GM12878 (cell line): ENCODE measurements around the gene TANK. TPM values are rescaled to one million over a fixed set of nuclear protein-coding genes. Genes with fewer than 3 reads are reported as not detected.
A peak's percentile ranks its signal among the peaks of the same experiment; 100 is the strongest.

Source experiments
- ATAC-seq: fragments of 200-7000 bp; cut with Tn5 transposase; 3 replicates; pipeline ENCODE4 v1.9.1; 2020; ENCODE audit warnings: mild to moderate bottlenecking, moderate library complexity
- BruUV-seq: library from RNA; stranded (reverse); fragments of 400-500 nt; replicated peaks from 2 replicates; lab custom pipeline; 2021; lab: Mats Ljungman, UMichigan
- CTCF ChIA-PET: fragments of 300-600 bp; sonication (Branson Sonifier 250); formaldehyde crosslinking; extraction: SDS; loops from one replicate; lab custom pipeline; 2021; ENCODE audit warnings: inconsistent platforms; lab: Yijun Ruan, JAX
- POLR2A ChIA-PET: fragments of 350-600 bp; formaldehyde crosslinking; extraction: SDS; loops from one replicate; lab custom pipeline; 2021; ENCODE audit warnings: inconsistent platforms; lab: Charles Lee
- RAD21 ChIA-PET: fragments of 300-600 bp; sonication (Branson Sonifier 250); formaldehyde crosslinking; loops from one replicate; lab custom pipeline; 2023; ENCODE audit warnings: antibody characterized with exemption; ENCODE audit not compliant: unreplicated experiment; lab: Charles Lee
- SMC1A ChIA-PET: fragments of 300-600 bp; sonication (Branson Sonifier 250); formaldehyde crosslinking; loops from one replicate; lab custom pipeline; 2023; ENCODE audit not compliant: unreplicated experiment, uncharacterized antibody; lab: Charles Lee
- DNase-seq: peaks from one replicate; pipeline ENCODE4 v3.0.0-alpha.2; 2011; ENCODE audit warnings: low read depth, low spot score
- FAIRE-seq: peaks from 3 replicates; lab custom pipeline; 2011; peaks lifted over from hg19 to GRCh38; lab: Jason Lieb, UNC
- H2AFZ ChIP-seq: 2 replicates; pipeline ENCODE4 v1.6.0; 2011; ENCODE audit warnings: low read depth, low read length, control low read depth; ENCODE audit not compliant: control insufficient read depth
- H3K27ac ChIP-seq: 2 replicates; pipeline ENCODE4 v1.5.1; 2011; ENCODE audit warnings: control low read depth; ENCODE audit not compliant: control insufficient read depth, insufficient read depth
- H3K27me3 ChIP-seq, 2 experiments: replicated peaks in 1 of 2; 2 replicates each; pipeline versions ENCODE4 v1.6.0 to v1.6.1; 2011; ENCODE audit warnings: low read length in 1 of 2; ENCODE audit not compliant: control insufficient read depth in 2 of 2, insufficient read depth in 2 of 2
- H3K36me3 ChIP-seq, 2 experiments: 2 replicates each; pipeline ENCODE4 v1.5.1; 2011; ENCODE audit warnings: low read length in 1 of 2; ENCODE audit not compliant: control insufficient read depth in 2 of 2, insufficient read depth in 2 of 2
- H3K4me1 ChIP-seq: 2 replicates; pipeline ENCODE4 v1.6.1; 2011; ENCODE audit warnings: mild to moderate bottlenecking, low read length, moderate library complexity, mixed read lengths; ENCODE audit not compliant: control insufficient read depth, insufficient read depth
- H3K4me2 ChIP-seq: 2 replicates; pipeline ENCODE4 v1.6.0; 2011; ENCODE audit warnings: control low read depth; ENCODE audit not compliant: control insufficient read depth, insufficient read depth
- H3K4me3 ChIP-seq: fragments of 200-600 bp; sonication (generic); 2 replicates; pipeline ENCODE4 v1.5.1; 2016
- H3K79me2 ChIP-seq: 2 replicates; pipeline ENCODE4 v1.6.0; 2011; ENCODE audit warnings: low read length; ENCODE audit not compliant: control insufficient read depth, insufficient read depth
- H3K9ac ChIP-seq: 2 replicates; pipeline ENCODE4 v1.8.0; 2011; ENCODE audit warnings: low read length, control low read depth, mixed read lengths; ENCODE audit not compliant: control insufficient read depth, insufficient read depth
- H3K9me3 ChIP-seq: replicated peaks from 3 replicates; pipeline ENCODE4 v1.5.1; 2011; ENCODE audit warnings: mild to moderate bottlenecking, low read length; ENCODE audit not compliant: control insufficient read depth, insufficient read depth
- H4K20me1 ChIP-seq: 2 replicates; pipeline ENCODE4 v1.6.0; 2011; ENCODE audit not compliant: control insufficient read depth, insufficient read depth
- BCL11A ChIP-seq: IDR thresholded peaks from 2 replicates; pipeline ENCODE4 v1.6.1; 2011; ENCODE audit warnings: low read depth, low read length
- IKZF1 ChIP-seq: fragments of 450-650 bp; conservative IDR thresholded peaks from 2 replicates; pipeline ENCODE4 v1.6.1; 2017; ENCODE audit warnings: antibody characterized with exemption, mild to moderate bottlenecking
- IKZF2 ChIP-seq, 2 experiments: fragments of 450-650 bp; IDR thresholded peaks; 2 replicates each; pipeline ENCODE4 v1.6.1; 2017; ENCODE audit warnings: mild to moderate bottlenecking in 2 of 2, moderate library complexity in 2 of 2
- POLR2AphosphoS2 ChIP-seq: IDR thresholded peaks from 2 replicates; pipeline ENCODE4 v1.6.1; 2011; ENCODE audit warnings: low read depth, mild to moderate bottlenecking, low read length, improper control_type of control experiment, moderate library complexity
- PRDM15 ChIP-seq: fragments of 450-650 bp; formaldehyde crosslinking; IDR thresholded peaks from 2 replicates; pipeline ENCODE4 v1.4.0; 2020; ENCODE audit warnings: mild to moderate bottlenecking, moderate library complexity
- SPI1 ChIP-seq: IDR thresholded peaks from 2 replicates; pipeline ENCODE4 v1.6.1; 2011; ENCODE audit warnings: low read depth, mild to moderate bottlenecking, low read length, moderate library complexity, borderline replicate concordance; ENCODE audit not compliant: insufficient read depth
- WGBS: methylation state at CpG from one replicate; pipeline ENCODE4 v1.1.6; 2016; ENCODE audit warnings: low lambda C conversion rate; ENCODE audit not compliant: insufficient replicate concordance, insufficient coverage; ENCODE audit errors: missing lambda C conversion rate; 5-methylcytosine and 5-hydroxymethylcytosine counted together
- in situ Hi-C: fragments of 300-500 bp; cut with MboI; formaldehyde crosslinking; loops from 9 replicates; pipeline ENCODE4 v1.14.3; 2018; ENCODE audit warnings: mixed read lengths
- intact Hi-C: fragments of 100-400 bp; cut with micrococcal nuclease; formaldehyde crosslinking; loops from one replicate; pipeline ENCODE4 v1.14.2; 2022; ENCODE audit not compliant: unreplicated experiment
- polyA plus RNA-seq, 11 experiments: library from polyadenylated mRNA; depleted of rRNA in 4 of 11; unstranded in 6 of 11; stranded (reverse) in 5 of 11; fragments of >200 nt; fragmentation: Nextera tagmentation in 4 of 11; fragmentation: Illumina TruSeq in 1 of 11; extraction: Ambion mirVana in 4 of 11; extraction: Trizol in 1 of 11; gene quantifications; 1 replicate in 1 of 11; 2 replicates in 10 of 11; pipeline versions ENCODE4 v1.2.1 to v1.2.3, GENCODE V29; 2011 to 2016; ENCODE audit warnings: inconsistent platforms in 2 of 11, missing spikeins in 2 of 11, low read depth in 1 of 11
- total RNA-seq, 4 experiments: library from RNA; depleted of rRNA in 3 of 4; stranded (reverse); fragments of >200 nt in 3 of 4; fragmentation: Illumina TruSeq in 1 of 4; extraction: Trizol in 1 of 4; gene quantifications; 2 replicates each; pipeline versions ENCODE4 v1.2.1 to v1.2.3, GENCODE V29; 2013 to 2021

The TANK gene
- total and polyA plus RNA-seq, 10 of the 15 experiments (the other 5 are each of a cell fraction or from before 2014, with no cell fraction given), result 48.6 to 127 (median 103) TPM

DNA sequence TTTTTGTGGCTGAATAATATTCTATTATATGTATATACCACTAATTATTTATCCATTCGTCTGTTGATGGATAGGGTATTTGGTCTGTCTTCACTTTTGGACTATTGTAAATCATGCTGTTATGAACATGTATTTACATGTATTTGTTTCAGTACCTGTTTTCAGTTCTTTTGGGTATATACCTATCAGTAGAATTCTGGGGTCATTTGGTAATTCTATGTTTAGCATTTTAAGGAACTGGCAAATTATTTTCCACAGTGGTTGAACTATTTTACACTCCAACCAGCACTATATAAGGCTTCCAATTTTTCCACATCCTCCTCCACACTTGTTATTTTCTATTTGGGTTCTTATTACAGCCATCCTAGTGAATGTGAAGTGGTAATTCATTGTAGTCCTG is 12.4 kb upstream of the TANK start:
- FAIRE-seq (no peak), ATAC-seq (peak; percentile 63), DNase-seq (no peak)
- RAD21 ChIA-PET, result no interaction called here
- Histone ChIP-seq H3K27me3 (no peaks in the 10 kb centered on the region), H3K4me1 (peaks cover 3% of the 10 kb centered on the region), H3K9me3 (peaks cover 37% of the 10 kb centered on the region), H3K79me2 (peaks cover 91% of the 10 kb centered on the region), H4K20me1 (no peaks in the 10 kb centered on the region), H3K36me3 (peaks cover 6 to 8% of the 10 kb centered on the region in 2 experiments; a peak in 3 of 4 replicates), H3K4me2 (no peak overlapping the region), H2AFZ (no peak overlapping the region), H3K4me3 (no peak overlapping the region), H3K9ac (no peak overlapping the region), H3K27ac (no peak overlapping the region)
- WGBS, result 100% methylated on average over 1 of the region's 1 CpG
- CTCF ChIA-PET, result no interaction called here
- SMC1A ChIA-PET, result no interaction called here
- POLR2A ChIA-PET, result no interaction called here
- in situ Hi-C loops, result no loop called here
- BruUV-seq, result no TSS peak
- TF ChIP-seq IKZF2 (IDR thresholded peaks at IDR 0.05) (peak in 1 of 2 experiments; percentile 50; a peak in 1 of 4 replicates), BCL11A (no peak), SPI1 (peak; percentile 52; the same call in 1 of the 2 replicates), POLR2AphosphoS2 (no peak), PRDM15 (CRISPR knock-in tag) (no peak), IKZF1 (0 out of 2 replicates have a peak, but pooled peaks have one; percentile 18)
- intact Hi-C loops, result no loop called here
